Esophagus muscularis mucosa (tissue), 3 donors: Measurements from ENCODE around the gene TSC2.

ENCODE experiments used
- POLR2A ChIP-seq: fragments of 450-650 bp; IDR thresholded peaks from one replicate; pipeline ENCODE4 v1.6.1; 2017; ENCODE audit warnings: antibody characterized with exemption, moderate library complexity, mild to moderate bottlenecking, low read depth
- POLR2AphosphoS5 ChIP-seq, 2 donors: sonication (generic); formaldehyde crosslinking; IDR thresholded peaks; one replicate each; pipeline ENCODE4 v1.6.1; 2017; ENCODE audit warnings: antibody characterized with exemption in 2 of 2
- TF ChIP-seq, protein P1 (sequence below), 3 experiments: fragments of 200-600 bp in 2 of 3; fragments of 450-650 bp in 1 of 3; sonication (generic) in 2 of 3; IDR thresholded peaks; one replicate each; pipeline ENCODE4 v1.5.1; 2017 to 2019; ENCODE audit warnings: antibody characterized with exemption in 3 of 3, mild to moderate bottlenecking in 2 of 3, moderate library complexity in 1 of 3

DNA sequence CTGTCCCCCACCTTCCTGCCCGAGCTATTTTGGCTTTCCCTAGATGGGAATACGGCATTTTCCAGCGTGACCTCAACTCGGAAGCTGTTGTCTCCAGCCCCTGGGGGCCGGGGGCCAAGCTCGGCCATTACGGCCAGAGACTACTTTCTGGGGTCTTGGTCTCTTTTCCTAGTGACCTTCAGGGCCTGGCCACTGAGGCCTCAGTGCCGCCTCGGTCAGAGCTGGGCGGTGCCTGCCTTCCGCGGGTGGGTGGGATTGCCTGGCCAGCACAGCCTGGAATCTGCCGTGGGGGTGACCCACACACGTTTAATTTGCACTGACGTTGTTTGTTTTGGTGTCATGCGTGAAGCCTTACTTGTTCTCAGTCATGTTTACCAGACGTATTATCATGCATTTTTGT, 29.2 kb downstream of the TSC2 start:
- no peak for TF ChIP-seq POLR2AphosphoS5 (IDR thresholded peaks at IDR 0.05)
- TF ChIP-seq POLR2A = no peak
- TF ChIP-seq, protein P1, sequence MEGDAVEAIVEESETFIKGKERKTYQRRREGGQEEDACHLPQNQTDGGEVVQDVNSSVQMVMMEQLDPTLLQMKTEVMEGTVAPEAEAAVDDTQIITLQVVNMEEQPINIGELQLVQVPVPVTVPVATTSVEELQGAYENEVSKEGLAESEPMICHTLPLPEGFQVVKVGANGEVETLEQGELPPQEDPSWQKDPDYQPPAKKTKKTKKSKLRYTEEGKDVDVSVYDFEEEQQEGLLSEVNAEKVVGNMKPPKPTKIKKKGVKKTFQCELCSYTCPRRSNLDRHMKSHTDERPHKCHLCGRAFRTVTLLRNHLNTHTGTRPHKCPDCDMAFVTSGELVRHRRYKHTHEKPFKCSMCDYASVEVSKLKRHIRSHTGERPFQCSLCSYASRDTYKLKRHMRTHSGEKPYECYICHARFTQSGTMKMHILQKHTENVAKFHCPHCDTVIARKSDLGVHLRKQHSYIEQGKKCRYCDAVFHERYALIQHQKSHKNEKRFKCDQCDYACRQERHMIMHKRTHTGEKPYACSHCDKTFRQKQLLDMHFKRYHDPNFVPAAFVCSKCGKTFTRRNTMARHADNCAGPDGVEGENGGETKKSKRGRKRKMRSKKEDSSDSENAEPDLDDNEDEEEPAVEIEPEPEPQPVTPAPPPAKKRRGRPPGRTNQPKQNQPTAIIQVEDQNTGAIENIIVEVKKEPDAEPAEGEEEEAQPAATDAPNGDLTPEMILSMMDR (IDR thresholded peaks at IDR 0.05) = no peak
